Choroid plexus epithelial cell (primary cell): Measurements from ENCODE around the gene MYO15B.

Experiments used
- DNase-seq: peaks from one replicate; pipeline ENCODE4 v3.0.0-alpha.2; 2010; ENCODE audit warnings: low read depth
- H3K4me3 ChIP-seq: 2 replicates; pipeline ENCODE4 v1.5.1; 2011; ENCODE audit warnings: low read depth, mild to moderate bottlenecking, control low read depth, low read length, moderate library complexity
- CTCF ChIP-seq: conservative IDR thresholded peaks from 2 replicates; pipeline ENCODE4 v1.5.1; 2011; ENCODE audit warnings: low read depth, mild to moderate bottlenecking, control low read depth, inconsistent platforms, low read length, moderate library complexity

The MYO15B gene

DNA sequence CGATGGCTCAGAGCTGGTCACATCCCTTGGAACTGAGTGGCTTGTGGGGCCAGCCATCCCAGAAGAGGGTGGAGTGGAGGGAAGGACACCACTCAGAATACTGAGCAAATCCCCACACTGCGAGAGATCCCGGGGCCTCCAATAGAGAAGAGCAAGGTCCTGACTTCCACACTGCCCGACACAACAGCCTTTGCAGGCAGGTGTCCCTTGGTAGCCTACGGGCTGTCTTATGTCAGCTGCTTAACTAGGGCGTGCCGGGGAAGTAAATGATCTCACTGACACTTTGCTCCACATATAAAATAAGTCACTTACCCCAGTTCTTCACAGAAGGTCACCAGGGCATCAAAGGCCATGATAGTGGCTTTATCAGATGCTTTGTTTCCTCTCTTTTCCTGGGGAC lies 63.3 kb downstream of the MYO15B start:
- no peak overlapping the region for H3K4me3 ChIP-seq
- DNase-seq = no peak
- no peak for TF ChIP-seq CTCF

GRCh38 chr17:75652341-75652740 lies 64.7 kb downstream of the MYO15B start:
- no peak for TF ChIP-seq CTCF
- no peak for DNase-seq
- no peak overlapping the region for H3K4me3 ChIP-seq

- TF ChIP-seq CTCF = peak; percentile 94
- peak; percentile 62 for DNase-seq
- no peak overlapping the region for H3K4me3 ChIP-seq
Measured at GRCh38 chr17:75652934-75653549, 65.4 kb downstream of the MYO15B start.

- no peak for DNase-seq
- no peak overlapping the region for H3K4me3 ChIP-seq
- peak; percentile 31 for TF ChIP-seq CTCF
Measured at GRCh38 chr17:75654176-75654575, 66.6 kb downstream of the MYO15B start.

- no peak for DNase-seq
- no peak overlapping the region for H3K4me3 ChIP-seq
- TF ChIP-seq CTCF = no peak
Measured at GRCh38 chr17:75658237-75658636, 70.6 kb downstream of the MYO15B start.

GRCh38 chr17:75661531-75661930 lies 73.9 kb downstream of the MYO15B start:
- TF ChIP-seq CTCF = no peak
- no peak for DNase-seq
- H3K4me3 ChIP-seq = no peak overlapping the region

DNA sequence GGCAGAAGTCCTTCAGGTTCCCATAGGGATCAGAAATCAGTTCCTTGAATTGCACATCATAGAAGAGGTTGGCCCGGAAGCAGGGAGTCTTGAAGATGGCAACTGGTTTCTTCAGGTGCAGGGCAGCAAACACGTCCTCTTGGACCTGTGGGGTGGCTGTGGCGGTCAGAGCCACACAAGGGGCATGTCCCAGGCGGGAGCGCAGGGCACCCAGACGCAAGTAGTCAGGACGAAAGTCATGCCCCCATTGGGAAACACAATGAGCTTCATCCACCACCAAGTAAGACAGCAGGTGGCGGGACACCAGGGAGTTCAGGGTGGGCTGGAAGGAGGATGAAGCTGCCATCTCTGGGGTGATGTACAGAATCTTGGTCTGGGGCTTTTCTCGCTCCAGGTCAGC lies 74.9 kb downstream of the MYO15B start:
- no peak for DNase-seq
- no peak for TF ChIP-seq CTCF
- no peak overlapping the region for H3K4me3 ChIP-seq
